HG03575 (cell line): ENCODE data around the gene CFI.

Experiments used
- ATAC-seq: cut with Tn5 transposase; IDR thresholded peaks from one replicate; pipeline ENCODE4 v1.9.1; 2021; ENCODE audit not compliant: unreplicated experiment, insufficient number of reproducible peaks, low FRiP score; ENCODE audit errors: extremely low read depth

Gene CFI

DNA sequence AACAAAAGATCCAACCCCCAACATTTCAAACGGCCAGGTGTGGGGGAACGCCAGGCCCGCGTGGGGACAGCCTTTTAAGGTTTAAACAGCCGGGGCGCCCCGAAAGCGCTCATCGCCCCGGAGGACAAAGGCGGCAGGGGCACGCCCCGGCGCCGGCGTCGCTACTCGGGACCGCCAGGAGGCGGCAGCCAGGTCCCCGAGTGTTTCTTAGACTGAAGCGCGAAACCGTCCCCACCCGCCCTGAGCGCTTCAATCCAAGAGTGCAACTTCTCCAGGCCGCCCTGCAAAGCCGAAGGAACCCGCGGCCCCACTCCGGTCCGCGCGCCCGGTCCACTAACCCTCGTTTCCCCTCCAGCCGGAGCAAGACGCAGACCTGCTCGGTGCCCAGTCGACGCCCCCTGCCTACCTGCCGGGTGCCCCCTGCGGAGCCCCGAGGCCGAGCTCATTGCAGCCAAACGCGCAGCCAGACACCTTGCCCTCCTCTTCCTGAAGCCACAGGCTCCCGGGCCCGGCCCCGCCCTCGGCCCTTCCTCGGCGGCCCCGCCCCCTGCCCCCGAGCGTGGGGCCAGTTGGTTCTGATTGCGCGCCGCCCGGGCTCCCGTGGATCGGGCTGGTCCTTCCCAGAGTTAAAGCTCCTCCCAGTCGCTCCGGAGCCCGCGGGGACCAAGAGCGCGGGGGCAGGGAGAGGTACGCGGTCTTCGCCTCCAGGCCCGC lies 98.7 kb downstream of the CFI start, which contains the start of gene CASP6:
Gene CASP6 (minus strand): TSS at position 496 of the 714 bp plus-strand sequence. CDS start 50 bp downstream, at position 446.
- peak; percentile 45 for ATAC-seq

DNA sequence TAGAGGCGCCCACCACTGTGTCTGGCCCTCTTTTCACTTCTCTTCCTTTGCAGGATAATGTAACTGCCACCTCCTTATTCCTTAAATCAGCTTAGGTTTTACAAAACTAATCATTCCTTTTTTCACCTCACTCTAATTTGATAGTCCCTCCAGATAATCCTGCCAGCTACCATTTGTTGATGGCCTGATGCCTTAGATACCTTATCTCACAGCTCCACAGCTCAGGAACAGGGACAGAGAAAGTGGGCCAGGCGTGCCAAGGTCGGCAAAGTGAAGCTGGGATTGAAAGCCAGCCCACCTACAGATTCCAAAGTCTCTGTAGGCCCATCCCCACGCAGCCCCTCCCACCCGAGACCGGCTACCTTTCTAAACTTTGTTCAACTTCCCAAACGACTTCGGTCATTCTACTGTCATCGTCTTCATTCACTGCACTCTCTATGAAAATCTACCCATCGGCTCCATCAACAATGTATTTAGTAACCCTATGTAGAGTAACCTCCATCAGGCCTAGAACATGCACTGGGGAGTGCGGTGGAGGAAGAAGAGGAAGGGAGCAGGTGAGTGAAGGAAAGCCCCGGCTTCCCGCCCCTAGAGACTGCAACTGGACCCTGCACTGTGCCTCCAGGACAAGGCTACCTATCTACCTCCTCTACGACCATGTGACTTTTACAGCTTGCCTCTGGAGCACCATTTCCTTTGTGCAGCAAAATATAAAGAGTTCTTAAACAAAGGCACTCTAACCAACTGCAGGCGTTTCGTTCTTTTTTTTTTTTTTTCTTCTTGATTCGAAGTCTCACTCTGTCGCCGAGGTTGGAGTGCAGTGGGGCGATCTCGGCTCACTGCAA lies 100.0 kb downstream of the CFI start:
- ATAC-seq: no peak

DNA sequence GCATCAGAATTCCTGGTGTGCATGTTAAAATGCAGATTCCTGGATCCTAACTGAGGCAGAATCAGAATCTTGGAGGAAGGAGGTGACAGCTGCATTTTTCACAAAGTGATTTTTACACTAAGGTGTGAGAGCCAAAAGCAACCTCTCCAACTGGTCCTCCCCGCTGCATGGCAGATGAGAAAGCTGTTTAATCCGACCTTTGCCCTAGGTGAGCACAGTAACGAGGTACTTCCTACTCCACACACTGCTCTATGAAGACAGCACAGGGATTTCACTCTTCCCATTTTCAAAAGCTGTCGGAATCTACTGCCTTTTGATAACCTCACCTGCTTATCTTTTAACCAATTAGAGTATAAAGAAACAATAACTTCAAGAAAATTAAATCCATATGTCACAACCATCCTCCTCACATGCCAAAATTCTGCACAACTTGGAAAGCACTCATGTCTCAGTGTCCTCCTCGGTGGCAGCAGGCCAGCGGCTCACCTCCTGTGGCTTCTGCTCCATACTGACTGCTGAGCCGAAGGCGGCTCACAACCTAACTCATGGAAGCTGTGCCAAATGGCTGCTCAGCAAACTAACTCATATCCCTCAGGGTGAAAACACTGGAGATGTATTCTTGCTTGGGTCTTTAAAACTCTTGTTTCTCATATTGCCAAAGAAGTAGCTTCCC lies 102.1 kb downstream of the CFI start:
- no peak for ATAC-seq

DNA sequence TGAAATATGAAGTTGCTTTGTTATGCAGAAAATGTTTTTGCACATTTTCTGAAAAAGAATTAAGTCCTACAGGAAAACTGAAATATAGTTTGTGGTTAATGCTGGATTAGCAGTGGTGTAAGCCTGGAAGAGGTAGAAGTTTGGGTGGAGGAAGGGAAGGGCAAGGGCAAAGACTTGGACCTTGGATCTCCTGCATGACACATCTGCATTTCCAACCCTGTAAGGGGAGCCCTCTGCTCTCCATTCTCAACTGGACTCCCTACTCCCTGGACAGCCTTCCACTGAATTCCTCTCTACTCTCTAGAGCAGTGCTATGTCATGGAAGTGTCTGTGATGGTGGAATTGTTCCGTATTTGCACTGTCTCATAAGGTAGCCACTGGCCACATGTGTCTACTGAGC lies 103.1 kb downstream of the CFI start:
- ATAC-seq: no peak

DNA sequence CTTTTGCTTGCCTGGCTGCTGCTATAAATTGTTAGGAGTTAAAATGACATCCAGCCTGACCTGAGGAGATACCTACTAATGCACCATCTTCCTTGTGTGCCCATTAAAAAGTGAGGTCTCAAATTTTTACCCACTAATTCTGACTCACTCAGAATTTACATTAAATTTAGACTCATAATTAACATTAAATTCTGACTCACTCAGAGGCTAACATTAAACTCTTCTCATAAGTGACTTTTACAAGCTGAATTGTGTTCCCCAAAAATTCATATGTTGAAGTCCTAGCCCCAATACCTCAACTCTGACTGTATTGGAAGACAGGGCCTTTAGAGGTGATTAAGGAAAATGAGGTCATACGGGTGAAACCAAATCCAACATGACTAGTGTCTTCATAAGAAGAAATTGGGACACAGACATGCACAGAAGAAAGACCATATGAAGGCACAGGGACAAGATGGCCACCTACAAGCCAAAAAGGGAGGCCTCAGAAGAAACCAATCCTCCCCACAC lies 110.3 kb downstream of the CFI start:
- ATAC-seq: no peak
